GM18873 (cell line): ENCODE data around the gene FOSL2.

Experiments used
- ATAC-seq: cut with Tn5 transposase; IDR thresholded peaks from one replicate; pipeline ENCODE4 v1.9.1; 2021; ENCODE audit warnings: mild to moderate bottlenecking, moderate library complexity, moderate number of reproducible peaks; ENCODE audit not compliant: unreplicated experiment, low FRiP score

FOSL2 gene

DNA sequence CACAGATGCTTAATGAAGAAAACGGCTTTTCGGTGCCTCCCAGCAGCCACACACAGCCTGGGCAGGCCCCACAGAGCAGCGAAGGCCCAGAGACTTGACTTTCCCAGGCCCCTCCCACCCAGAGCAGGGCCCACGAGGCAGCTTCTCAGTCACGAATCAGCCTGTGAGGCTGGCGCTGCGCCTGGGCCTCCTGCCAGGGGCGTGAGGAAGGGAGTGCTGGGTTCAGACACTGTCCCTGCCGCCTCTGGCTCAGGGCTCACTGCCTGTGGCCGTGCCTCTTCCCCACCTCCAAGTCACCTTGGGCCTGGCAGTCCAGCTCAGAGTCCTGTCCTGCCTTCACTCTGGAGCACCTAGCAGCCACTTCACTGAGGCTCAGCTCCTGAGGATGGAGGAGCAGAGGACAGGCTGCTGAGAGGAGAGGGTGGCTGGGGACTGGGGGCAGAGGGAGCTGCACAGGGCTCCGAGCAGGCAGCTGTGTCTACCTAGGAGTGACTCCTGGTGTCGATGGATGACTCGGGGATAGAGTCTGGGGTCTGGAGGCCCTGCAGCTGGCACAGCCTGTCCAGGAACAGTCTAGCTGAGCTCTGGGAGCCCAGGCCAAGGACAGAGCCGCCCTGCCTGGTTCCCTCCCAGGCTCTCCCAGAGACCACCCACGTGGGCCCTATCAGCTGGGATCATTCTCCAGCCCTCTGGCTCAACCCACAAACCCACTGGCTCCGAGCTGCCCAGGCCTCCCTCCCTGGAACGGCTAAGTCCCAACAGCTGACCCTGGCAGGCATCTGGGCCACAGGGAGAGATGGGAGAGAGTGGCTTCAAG, 36.4 kb upstream of the FOSL2 start:
- ATAC-seq: no peak

DNA sequence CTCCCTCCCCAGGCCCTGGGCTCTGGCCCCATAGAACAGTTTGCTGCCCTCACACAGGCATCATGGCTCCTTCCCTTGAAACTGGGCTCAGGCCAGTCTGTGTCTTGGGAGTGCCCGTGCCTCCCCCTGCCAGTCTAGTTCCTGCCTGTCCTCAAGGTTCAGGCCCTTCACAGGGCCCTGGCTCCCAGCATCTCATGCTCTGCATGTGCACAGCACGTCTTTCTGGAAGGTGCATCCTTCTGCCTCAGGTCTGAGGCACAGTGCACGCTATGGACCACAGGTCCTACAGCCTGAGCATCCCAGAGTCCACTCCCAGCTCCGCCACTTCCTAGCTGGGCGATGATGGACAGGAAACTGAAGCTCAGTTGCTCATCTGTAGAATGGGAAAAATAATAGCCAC, 35.6 kb upstream of the FOSL2 start:
- ATAC-seq: no peak

DNA sequence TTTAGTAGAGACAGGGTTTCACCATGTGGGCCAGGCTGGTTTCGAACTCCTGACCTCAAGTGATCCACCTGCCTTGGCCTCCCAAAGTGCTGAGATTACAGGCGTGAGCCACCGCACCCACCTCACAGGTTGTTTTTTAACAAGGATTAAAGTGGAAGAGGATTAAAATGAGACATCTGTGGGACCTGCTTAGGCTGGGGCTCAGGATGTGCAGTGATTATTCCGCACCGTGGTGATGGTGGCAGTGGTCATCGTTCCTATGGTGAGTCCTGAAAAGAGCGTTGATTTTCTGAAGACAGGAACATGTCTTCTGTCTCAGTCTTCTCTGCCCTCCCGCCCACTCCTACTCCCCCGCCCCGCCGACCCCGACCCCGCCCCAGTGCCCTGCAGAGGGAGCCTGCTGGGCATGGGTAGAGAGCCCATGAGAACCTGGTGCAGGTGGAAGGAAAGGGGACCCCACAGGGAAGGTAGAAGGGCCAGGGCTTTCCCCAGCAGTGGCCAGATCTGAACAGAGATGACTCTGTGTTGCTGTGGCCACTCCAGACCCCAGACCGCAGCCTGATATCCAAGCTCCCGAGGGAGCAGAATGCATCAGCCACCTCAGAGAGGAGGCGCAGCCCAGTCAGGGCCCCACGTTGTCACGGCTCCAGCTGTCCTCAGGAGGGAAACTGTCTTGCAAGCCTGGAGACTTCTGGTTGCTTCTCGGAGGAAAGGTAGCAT, 34.5 kb upstream of the FOSL2 start:
- no peak for ATAC-seq

DNA sequence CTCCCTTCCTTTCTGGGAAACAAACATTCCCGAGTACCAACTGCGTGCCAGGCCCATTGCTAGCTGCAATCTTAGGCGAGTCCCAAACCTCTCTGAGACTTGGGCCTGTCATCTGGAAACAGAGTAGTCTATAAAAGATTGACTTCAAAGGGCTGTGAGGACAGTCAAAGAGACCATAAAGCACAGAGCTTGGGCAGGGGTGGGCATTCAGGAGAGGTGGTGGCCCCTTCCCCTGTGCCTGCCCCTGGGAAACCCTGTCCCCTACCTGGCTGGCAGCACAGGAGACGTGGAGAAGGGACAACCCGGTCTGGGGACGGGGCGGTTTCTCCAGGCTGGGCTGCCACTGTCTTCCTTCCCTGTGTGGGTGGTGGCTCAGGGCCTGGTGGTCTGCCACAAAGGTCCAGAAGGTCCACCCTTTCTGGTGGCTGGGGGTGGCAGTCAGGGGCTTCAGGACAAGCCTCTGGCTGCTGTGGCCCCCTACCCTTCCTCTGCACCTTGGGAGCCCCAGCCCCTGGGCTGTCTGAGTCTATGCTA, 33.9 kb upstream of the FOSL2 start:
- ATAC-seq: no peak

DNA sequence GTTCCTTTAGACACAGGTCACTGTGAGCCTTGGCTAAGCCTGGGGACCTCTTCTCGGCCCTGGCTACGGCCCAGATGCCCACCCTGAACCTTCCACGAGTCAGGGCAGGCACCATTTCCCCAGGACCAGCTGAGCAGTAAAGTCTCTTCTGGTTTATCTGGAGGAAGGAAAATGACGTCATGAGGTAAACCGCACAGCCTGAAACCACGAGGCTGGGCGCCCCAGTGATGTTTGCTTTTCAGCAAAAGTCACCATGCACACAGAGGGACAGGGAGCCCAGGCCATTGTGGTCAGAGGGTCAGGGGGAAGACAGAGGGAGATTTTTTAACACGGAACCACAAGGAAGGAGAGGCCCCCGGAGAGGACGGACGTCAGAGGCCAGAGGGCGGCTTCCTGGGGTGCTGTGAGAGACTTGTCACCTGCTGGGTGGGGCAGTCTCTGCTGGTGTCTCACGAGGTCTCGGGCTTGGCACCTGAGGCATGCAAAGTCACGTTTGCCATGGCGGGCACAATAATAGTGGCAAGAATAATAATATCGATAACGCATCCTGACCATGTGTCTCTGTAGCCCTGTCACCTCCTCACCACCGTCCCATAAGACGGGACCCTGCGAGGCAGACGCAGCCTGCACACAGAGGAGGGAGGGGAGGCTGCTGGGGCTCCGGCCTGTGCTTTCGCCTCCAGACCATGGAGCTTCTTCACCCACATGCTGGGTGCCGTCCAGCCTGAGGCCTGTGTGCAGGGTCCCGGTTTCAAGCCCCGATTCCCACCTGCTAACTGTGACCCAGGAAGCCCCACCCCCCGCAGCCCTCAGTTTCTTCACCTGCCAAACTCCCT, 33.2 kb upstream of the FOSL2 start:
- peak; percentile 42 for ATAC-seq

DNA sequence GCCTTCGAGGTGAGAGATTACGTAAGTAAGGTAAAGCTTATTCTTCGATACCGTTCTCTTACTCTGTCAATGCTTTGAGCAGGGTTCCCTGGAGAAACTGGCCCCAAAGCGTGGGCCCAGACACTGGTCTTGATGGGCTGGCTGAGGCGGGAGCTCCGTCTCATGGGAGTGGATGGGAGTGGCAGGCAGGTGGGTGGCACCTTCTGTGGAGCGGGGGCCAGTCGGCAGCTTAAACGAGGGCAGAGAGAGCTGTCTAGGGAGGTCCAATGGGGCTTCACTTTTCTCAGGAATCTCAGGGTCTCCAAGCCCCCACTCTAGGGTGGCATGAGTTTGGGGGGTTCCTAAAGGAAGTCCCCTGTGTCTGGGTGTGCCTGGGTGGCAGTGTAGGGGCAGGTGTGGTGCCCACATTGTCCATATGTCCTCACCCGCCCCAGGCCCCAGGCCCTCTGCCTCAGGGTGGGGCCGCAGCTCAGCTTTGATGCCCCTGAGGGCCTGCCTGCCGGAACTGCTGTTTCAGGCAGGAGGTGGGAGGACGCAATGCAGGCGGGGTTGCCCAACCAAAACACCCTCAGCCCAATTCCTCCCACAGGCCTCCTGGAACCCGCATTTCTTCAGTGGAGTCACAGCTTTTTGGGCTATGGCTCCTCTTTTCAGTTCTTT, 32.5 kb upstream of the FOSL2 start:
- no peak for ATAC-seq

DNA sequence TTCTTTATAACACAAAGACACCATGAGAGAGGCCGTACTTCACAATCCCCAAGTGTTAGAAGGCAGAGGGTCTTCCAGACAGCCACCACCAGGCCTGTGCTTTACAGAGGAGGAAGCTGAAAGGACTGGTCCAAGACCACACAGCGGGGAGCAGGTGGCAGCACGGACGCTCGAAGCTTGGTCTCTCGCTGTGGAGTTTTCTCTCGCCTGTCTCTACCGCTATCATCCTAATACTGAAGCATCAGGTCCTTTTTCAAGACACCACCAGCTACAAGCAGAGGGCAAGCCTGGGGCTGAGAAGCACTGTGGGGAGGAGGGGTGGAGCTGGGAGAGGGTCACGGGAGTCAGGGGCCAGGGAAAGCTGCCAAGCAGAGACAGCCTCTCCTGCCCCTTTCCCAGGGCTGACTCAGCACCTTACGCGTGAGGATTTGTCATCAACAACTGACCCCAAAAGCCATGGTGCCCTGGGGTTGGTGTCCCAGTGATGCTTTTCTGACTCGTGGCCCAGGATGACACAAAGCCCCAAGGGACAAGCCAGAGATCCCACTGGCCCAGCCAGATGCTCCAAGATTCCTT, 31.9 kb upstream of the FOSL2 start:
- no peak for ATAC-seq

DNA sequence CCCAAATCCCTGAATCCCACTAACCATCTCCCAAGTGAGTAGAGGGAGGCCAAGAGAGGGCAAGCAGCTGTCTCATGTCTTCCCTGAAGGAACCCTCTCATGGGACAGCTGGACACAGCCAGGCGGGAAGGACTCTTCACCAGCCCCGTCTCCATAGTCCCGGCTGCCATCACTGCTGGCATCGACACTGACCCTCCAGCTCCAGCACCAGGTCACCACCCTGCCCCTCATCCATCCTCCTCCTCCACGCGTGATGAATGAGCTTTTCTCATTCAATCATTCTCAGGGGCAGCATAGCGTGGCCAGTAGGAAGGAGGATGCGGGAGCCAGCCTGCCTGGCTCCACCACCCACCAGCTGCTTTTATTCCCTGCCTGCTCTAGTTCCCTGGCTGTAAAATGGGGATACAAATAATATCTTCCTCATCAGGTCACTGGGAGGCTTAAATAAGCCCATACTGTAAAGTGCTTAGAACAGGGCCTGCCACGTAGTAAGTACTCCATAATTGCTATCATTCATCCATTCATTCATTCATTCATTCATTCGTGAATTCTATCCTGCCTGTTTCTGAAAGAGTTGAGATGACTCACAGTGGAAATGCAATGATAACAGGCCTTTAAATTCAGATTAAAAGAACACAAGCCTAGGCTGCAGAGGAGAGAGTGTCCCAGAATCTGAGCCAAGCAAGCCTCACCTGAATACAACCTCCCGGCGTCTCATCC, 30.5 kb upstream of the FOSL2 start:
- no peak for ATAC-seq

DNA sequence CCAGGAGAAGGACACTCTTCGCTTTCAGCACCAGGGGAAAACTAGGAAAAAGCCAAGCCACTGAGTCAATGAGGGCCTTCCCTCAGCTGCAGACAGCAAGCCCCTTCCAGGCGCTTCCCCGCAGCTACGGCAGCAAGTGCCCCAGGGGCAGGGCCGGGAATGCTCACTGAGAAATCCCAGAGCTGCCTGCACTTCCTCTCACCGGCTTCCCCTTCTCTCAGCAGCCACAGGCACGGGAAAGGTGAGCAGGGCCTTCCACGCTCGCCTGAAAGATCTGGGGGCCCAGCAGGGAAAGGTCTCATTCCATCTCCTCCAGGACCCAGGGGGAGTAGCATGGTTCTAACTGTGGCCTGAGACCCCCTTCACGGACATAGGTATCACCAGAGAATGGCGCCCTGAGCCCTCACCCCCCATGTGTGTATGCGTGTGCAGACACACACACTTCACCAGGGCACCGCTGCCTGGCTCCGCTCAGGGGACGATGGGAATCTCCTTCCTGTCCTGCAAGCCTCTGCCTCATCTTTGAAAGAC, 29.6 kb upstream of the FOSL2 start:
- ATAC-seq: no peak

DNA sequence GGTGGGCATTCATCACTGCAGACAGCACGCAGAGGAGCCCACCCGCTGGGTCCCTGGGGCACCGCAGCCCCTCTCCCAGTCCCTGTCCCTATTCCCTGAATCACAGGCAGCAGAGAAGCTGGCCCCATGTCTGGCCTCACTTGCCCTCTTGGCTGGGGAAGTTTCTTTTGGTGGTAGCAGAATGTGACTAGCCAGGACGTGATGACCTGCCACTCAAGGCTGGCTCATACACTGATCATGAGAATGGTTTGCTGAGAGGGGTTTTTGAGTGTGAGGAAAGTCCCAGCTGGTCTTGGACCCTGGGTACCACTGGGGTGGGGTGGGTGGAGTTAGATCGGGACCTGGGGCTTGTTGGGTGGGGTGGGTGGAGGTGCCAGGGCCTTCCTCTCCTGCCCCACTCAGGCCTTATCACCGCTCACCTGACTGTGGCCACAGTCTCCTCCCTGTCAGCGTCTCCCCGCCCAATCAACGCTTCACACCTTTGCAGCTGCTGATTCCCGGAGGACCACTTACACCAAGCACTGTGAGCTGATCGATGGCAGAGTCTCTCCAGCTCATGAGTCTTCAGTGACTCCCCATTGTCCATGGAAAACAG, 28.9 kb upstream of the FOSL2 start:
- no peak for ATAC-seq

DNA sequence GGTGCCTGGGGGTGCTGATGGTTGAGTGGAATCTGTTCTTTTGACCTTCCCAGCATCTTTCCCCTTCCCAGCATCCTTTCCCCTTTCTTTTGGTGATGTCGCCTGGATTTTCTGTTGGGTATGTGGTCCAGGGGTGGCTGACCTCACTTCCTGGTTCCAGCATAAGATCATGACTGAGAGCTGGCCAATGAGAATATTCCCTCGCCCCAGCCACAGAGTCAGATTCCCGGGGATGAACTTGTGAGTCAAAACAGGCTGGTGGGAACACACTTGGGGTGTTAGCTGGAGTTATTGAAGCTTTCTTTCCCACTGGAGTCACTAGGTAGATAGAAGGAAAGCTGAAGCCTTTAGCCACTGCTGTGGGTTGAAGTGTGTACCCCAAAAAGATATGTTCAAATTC, 28.0 kb upstream of the FOSL2 start:
- ATAC-seq: no peak

DNA sequence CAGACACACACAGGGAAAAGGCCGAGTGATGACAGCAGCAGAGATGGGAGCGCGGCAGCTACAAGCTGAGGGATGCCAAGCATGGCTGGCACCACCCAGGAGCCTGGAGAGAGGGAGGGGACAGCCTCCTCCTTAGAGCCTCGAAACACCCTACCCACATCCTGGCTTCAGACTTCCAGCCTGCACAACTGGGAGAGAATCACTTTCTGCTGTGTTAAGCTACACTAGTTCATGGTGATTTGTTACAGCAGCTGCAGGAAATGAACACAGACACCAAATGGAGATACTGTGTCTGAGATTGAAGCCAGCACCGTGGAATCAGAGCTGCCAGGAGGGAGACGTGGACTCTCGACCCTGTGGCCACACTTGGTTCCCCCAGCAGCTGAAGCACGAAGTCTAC, 27.5 kb upstream of the FOSL2 start:
- no peak for ATAC-seq

DNA sequence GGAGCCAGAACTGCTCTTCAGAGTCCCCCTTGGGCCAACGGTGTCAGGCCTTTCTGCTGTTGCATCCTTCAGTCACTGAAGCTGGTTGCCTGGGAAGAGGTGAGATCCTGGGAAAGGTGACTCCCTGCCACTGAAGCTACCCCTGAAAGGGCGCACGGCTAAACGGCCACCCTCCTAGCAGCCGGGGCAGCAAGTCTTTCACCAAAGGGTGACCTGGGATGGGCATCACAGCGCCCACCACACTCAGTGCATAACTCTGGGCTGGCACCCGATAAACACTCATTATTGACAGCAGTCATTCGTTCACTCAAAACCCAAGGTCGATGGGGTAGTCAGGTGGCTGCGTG, 26.5 kb upstream of the FOSL2 start:
- no peak for ATAC-seq

DNA sequence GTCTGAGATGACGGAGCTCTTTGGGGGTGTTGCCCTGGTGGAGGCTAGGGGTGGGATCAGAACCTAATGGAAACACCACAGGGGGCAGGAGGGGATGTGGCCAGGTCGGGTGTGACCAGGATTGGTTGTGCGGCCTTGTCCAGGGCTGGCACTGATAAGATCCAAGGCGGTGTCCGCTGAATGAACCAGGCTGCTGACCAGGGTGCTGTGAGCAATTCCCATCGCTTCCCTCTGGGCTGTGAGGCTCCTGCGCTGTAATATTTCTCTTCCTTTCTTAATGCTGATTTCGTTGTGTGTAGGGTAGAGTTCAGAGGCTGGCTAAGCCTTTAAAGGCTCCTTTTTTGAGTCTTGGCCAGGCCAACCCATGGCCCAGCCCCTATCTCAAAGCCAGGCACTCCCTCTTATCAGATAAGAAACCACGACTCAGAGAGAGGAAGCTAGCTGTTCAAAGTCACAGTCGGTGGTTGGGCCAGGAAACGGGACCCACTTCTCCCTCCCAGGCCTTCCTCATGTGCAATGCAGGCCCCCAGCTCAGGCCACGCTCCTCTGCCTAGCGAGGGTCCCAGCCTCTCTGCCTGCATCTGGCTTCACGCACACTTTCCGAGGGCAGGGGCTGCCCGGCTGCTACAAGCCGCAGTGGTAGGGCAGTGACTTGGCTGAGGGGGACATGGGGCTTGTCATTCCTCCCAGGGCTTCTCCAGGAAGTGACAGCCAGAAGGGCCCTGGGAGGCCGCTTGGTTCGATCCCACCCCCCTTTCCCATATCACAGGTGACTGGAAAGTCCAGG, 26.0 kb upstream of the FOSL2 start:
- ATAC-seq: no peak

DNA sequence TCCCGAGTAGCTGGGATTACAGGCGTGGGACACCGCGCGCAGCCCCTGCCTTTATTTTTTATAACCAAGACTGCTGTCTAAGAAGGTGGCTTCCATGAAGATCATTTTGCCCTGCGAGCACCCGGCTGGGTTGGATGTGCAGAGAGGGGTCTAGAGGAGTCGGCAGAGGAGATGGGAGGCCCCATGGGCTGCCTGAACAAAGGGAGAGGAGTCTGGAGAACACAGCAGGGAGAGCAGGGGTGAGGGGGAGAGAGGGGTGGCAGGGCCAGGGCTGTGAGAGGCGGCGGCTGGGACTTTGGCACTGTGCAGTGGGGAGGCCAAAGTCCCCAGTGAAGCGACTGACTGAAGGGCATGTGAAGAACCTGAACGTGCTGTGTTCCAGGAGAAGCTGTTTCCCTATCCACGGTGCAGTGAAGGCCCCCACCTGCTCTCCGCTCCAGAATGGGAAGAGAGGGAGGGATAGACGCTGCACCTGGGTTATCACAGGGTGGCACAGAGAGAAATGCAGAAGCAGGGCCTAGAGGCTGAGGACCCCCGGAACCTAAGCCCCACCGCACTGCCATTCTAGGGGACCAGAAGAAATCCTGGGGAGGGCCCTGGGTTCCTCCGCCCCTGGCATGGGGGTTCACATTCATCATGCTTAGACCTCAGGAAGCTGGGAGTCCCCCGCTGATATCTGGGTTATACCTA, 24.8 kb upstream of the FOSL2 start:
- no peak for ATAC-seq

DNA sequence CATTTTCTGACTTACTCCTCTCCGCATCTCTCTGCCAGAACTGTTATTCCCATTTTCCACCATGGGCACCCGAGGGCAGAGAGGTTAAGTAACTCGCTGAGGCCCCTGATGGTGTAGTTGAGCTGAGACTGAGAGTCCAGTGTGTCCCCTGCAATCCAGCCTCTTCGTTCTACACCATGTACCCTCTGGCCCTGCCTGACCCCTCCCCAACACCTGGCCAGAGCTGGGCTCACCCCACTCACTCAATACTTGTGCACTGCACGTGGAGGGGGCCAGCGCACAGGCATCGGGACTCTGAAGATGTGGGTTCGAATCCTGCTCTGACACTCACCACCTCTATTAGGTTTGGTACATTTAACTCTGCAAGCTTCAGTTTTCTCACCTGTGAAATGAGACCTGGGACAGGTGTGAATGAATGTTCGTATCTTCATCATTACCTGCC, 24.3 kb upstream of the FOSL2 start:
- no peak for ATAC-seq

DNA sequence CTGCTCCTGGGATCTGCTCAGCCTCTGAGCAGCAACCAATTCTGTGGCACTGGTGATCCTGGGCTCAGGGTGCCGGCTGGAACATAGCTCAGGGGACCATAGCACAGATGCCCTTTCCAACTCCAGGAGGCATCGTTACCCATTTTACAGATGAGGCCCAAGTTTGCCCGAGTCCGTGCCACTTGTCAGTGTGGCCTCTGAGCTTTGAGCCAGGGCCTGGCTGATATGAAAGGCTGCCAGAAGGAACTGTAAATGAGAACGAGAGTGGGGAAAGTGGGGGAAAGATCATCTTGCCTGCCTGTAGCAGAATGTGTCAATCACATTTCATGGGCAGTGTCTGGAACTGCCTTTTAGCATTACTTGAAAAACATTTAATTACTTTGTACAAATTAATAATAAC, 23.3 kb upstream of the FOSL2 start:
- no peak for ATAC-seq

DNA sequence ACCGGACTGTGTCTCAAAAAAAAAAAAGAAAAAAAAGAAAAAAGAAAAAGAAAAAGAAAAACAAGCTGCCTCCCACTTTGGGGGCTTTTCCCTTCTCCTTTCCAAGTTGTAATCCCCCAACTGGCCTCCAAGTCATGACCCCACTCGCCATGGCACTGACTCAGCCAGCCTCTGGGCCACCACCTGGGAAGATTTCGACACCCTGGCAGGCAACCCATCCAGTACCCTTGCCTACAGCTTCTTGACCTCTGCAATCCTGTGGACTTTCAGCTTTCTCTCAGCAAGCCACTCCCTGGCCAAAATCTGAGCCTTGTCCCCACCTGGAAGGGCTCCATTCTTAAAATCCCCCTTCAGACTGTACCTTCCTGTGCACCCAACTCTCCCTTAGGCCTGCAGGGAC, 22.3 kb upstream of the FOSL2 start:
- no peak for ATAC-seq
